Muscle of arm (tissue), 12 donors: Measurements from ENCODE around the gene KIF26B. TPM values are rescaled to one million over a fixed set of nuclear protein-coding genes. Genes with fewer than 3 reads are reported as not detected.

ENCODE experiments used
- DNase-seq: peaks from one replicate; pipeline ENCODE4 v3.0.0-alpha.2; 2013
- polyA plus RNA-seq, 12 donors: library from polyadenylated mRNA; unstranded; fragments of 120-200 nt; gene quantifications; one replicate each; pipeline ENCODE4 v1.2.1, GENCODE V29; 2013; ENCODE audit not compliant: insufficient read length in 12 of 12

The KIF26B gene
- polyA plus RNA-seq, 12 donors = 0.94 to 7.8 (median 1.1) TPM; not detected in 1

DNA sequence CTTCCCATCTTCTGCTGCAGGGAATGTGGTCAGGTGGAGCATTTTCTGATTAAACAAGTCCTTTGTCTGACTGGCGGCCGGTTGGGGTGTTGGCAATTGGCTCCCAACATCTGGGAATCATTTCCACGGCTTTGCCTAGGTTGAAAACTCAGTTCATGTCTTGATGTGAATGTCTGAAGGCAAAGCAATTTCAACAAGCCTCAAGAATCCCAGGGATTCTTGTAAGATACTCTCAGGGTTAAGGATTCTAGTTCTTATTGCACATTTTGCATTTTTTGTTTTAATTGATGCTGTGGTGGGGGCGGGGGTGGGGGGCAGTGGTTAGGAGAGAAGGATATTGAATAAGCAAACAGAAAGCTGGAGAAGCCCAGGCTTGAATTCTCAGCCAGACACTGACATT lies 273.9 kb downstream of the KIF26B start:
- no peak for DNase-seq

- no peak for DNase-seq
Measured at GRCh38 chr1:245431706-245432105, 276.9 kb downstream of the KIF26B start.

DNA sequence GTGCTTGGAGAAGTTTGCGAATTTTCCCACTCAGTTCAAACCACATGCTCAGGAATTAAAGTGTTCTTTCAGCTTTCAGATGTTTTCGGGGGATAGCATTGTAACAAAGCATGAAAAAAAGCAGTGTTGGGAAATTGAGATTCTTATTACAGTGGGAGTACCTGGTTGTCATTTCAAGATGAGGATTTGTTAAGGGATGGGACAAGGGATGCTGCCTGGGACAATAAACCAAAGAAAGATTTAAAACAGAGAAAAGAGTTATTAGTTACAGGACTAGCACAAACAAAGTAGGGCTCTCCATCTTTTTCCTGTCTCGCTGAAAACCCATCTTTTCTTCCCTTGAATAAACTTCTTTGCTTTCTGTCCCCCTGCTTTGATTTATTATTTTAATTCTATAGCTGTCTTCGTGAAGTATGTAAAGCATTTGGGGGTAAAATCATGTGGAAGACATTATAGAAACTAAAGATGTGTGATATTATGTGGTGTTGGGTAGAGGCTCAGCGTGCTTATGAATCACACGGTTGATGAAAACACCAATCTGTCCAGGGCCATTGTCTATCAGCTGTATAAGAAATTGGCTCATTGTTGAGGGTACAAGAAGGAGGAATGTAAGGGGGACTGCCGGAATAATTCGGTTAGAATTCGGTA lies 277.6 kb downstream of the KIF26B start:
- DNase-seq = no peak

- DNase-seq = no peak
Measured at GRCh38 chr1:245433561-245433960, 278.8 kb downstream of the KIF26B start.

GRCh38 chr1:245434280-245434679 lies 279.5 kb downstream of the KIF26B start:
- no peak for DNase-seq

GRCh38 chr1:245436407-245436806 lies 281.6 kb downstream of the KIF26B start:
- no peak for DNase-seq

DNA sequence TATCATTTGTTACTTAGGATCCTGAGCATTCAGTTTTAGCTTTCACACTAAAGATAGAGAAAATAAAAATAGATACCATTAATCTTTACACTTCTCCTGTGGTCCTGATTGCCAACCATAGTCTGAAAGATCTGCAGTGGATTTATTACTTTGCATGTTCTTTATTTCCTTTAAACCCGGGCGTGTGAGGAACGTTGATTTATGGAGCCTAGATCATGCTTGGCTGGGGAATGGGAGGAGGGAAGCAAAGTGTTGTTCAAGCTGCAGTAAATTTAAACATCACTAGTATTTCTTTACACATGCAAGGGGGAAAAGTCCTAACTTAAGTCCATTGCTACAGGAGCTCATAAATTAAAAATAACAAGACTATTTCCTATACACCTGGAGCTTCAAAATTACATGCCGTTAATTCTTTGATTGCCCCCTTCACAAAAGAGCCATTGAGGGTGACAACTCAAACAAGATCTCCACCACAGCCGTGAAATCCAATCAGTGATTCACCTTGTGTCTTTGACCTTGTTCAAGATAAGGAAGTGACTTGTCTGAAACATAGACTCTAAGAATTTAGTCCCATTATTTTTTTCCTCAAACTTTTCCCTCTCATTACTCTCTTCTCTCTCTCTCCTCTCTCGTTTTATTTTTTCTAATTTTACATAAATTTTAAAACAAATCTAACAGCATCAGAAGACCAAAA lies 282.7 kb downstream of the KIF26B start:
- DNase-seq = no peak

- no peak for DNase-seq
Measured at GRCh38 chr1:245440922-245441321, 286.1 kb downstream of the KIF26B start.

- DNase-seq = peak; percentile 52
Measured at GRCh38 chr1:245441689-245442088, 286.9 kb downstream of the KIF26B start.

- DNase-seq = no peak
Measured at GRCh38 chr1:245444147-245444828, 289.5 kb downstream of the KIF26B start.

DNA sequence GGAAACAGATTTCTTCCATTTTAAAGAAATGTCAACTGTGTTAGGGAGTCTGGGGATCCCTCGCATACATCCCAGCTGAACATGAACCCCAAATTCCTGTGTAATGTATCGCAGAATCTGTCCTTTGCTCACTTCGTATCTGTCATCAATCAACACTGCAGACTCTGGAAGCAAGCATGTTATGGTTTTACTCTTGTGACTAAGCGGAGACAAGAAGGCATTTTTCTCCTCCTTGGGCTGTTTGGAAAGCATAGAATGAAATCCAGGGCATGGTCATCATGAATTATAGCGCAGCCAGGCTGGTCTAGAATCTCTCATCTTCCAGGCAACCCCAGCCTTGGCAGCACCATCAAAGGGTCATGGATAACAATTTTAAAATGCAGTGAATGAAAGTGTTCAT lies 290.2 kb downstream of the KIF26B start:
- DNase-seq = no peak

- DNase-seq = no peak
Measured at GRCh38 chr1:245448531-245448930, 293.7 kb downstream of the KIF26B start.

DNA sequence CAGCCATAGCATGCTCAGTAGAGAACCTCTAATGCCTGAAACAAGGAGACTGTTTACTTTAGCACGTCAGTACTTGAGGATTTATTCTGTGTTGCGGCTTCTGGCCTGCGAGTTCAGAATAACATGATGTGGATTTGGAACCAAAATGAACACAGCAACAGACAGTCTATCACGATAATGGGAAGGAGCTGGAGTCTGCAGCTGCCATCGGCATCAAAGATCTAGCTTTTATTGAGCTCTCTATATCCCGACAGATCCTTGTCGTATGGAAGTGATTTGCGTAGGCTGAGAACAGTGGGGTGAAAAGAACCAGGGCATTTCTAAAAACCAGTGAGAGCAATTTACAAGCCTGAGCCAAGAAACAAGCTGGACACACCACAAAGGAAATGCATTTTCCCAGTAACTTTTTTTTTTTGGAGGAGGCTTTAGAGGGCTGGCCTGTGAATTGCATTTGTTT lies 294.2 kb downstream of the KIF26B start:
- DNase-seq = no peak

DNA sequence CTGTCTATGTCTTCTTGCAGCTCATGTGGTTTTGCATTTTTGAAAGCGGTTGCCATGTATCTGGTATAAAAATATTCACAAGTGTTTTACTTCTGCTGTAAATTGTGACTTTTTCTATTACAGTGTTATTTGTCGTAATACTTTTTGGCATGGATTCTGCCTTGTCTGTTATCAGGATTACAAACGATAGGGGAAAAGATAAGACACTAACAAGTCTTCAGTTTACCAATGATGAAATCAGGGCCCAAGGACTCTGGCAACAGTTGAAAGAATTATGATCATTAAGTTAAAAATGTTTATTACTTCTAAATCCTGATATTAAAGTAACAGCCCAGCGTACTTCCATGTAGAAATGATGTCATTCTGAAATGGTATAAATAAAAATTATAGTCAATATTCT lies 298.8 kb downstream of the KIF26B start:
- no peak for DNase-seq

DNA sequence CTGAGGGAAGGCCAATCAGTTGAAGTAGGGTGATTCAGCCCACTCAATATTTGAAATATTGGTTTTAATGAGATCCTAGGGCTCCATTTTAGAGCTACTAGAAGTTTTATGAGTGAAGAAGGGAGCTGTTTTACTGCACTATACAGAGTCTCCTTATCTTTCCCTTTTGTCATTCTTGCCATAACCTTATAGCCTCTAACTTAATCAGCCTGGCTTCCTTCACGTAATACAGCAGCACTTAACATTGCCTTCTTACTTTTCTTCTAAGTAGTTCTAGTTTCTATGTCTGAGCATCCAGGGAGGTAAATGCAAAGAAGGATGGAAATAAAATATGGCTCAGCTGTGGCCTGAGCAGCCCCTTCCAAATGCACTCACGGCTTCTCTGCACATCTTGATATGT lies 299.3 kb downstream of the KIF26B start:
- no peak for DNase-seq

GRCh38 chr1:245457562-245457961 lies 302.8 kb downstream of the KIF26B start:
- DNase-seq = no peak

GRCh38 chr1:245458234-245458633 lies 303.4 kb downstream of the KIF26B start:
- peak; percentile 42 for DNase-seq

GRCh38 chr1:245458761-245459174 lies 304.0 kb downstream of the KIF26B start:
- no peak for DNase-seq

GRCh38 chr1:245459621-245460020 lies 304.8 kb downstream of the KIF26B start:
- DNase-seq = no peak

- no peak for DNase-seq
Measured at GRCh38 chr1:245461681-245462080, 306.9 kb downstream of the KIF26B start.

- no peak for DNase-seq
Measured at GRCh38 chr1:245462161-245462560, 307.4 kb downstream of the KIF26B start.

DNA sequence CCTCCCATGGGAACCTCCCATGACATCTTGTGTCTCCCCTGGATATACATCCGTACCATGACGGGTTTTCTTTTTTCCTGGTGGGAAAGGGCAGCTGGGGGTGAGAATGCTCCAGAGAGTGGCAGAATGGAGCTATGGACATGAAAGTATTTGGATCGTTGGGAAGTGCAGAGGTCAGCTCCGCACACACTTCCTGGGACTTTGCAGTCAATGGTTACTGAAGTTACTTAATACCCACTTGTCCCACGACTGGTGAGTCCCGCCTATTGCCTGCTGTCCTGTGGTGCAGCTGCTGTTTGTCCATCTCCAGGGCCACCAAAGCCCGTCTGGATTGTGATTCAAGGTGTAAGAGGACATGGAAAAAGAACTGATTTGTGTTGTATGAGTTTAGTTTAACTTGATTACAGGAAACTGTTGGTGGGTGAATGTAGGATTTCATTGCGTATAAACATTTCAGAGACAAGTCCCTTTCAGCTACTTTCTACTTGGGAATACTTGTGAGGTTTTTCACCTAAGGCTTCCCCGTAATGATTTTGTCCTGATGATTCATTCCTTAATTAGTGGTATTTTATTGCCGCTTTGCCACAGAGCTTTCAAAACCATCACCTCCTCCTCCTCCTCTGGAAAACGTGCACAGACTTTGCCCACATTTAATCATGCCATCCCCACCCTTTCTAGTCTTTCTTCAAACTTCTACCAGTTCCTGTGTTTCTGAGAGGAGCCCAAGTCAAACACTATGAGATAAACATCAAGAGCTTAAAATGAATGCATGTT lies 308.8 kb downstream of the KIF26B start:
- DNase-seq = no peak
